Hepatocyte (in vitro differentiated cells): ENCODE data around the gene GGA2. TPM values are rescaled to one million over a fixed set of nuclear protein-coding genes. Genes with fewer than 3 reads are reported as not detected.

ENCODE experiments used
- DNase-seq: peaks from one replicate; pipeline ENCODE4 v3.0.0-alpha.2; 2016; ENCODE audit warnings: low spot score
- H2AFZ ChIP-seq: fragments of 200-600 bp; sonication (generic); 2 replicates; pipeline ENCODE4 v1.6.0; 2016; ENCODE audit warnings: antibody characterized with exemption, mild to moderate bottlenecking
- H3K27ac ChIP-seq: fragments of 200-600 bp; sonication (generic); 2 replicates; pipeline ENCODE4 v1.5.1; 2016; ENCODE audit warnings: mild to moderate bottlenecking
- H3K27me3 ChIP-seq: fragments of 200-600 bp; sonication (generic); 2 replicates; pipeline ENCODE4 v1.6.1; 2016
- H3K36me3 ChIP-seq: fragments of 200-600 bp; sonication (generic); replicated peaks from 2 replicates; pipeline ENCODE4 v1.5.1; 2016; ENCODE audit warnings: low read depth; ENCODE audit not compliant: insufficient read depth
- H3K4me1 ChIP-seq: fragments of 200-600 bp; sonication (generic); 2 replicates; pipeline ENCODE4 v1.5.1; 2016; ENCODE audit warnings: mild to moderate bottlenecking, moderate library complexity; ENCODE audit not compliant: insufficient read depth
- H3K4me2 ChIP-seq: fragments of 200-600 bp; sonication (generic); 2 replicates; pipeline ENCODE4 v1.6.0; 2016
- H3K4me3 ChIP-seq: fragments of 200-600 bp; sonication (generic); 2 replicates; pipeline ENCODE4 v1.5.1; 2016; ENCODE audit warnings: mild to moderate bottlenecking
- H3K79me2 ChIP-seq: fragments of 200-600 bp; sonication (generic); 2 replicates; pipeline ENCODE4 v1.6.0; 2017; ENCODE audit warnings: mild to moderate bottlenecking
- H3K9me2 ChIP-seq: fragments of 200-600 bp; sonication (generic); replicated peaks from 2 replicates; pipeline ENCODE4 v1.6.0; 2017; ENCODE audit warnings: mild to moderate bottlenecking; ENCODE audit not compliant: insufficient read depth
- H3K9me3 ChIP-seq: fragments of 200-600 bp; sonication (generic); 2 replicates; pipeline ENCODE4 v1.5.1; 2016; ENCODE audit warnings: low read depth, mild to moderate bottlenecking
- H4K20me1 ChIP-seq: fragments of 200-600 bp; sonication (generic); 2 replicates; pipeline ENCODE4 v1.6.0; 2016; ENCODE audit warnings: mild to moderate bottlenecking; ENCODE audit not compliant: insufficient read depth, poor library complexity, severe bottlenecking
- EZH2 ChIP-seq: fragments of 200-600 bp; sonication (generic); IDR thresholded peaks from 2 replicates; pipeline ENCODE4 v1.6.1; 2016; ENCODE audit warnings: antibody characterized with exemption, mild to moderate bottlenecking, borderline replicate concordance
- EZH2phosphoT487 ChIP-seq: fragments of 200-600 bp; sonication (generic); IDR thresholded peaks from one replicate; pipeline ENCODE4 v1.6.1; 2018; ENCODE audit warnings: antibody characterized with exemption, mild to moderate bottlenecking, low read depth, moderate library complexity; ENCODE audit not compliant: unreplicated experiment, severe bottlenecking
- WGBS: methylation state at CpG from one replicate; pipeline ENCODE4 v1.1.6; 2016; ENCODE audit warnings: low lambda C conversion rate; ENCODE audit errors: missing lambda C conversion rate; 5-methylcytosine and 5-hydroxymethylcytosine counted together
- polyA plus RNA-seq: library from polyadenylated mRNA; unstranded; fragments of >200 nt; fragmentation: Nextera tagmentation; extraction: Ambion mirVana; gene quantifications from 2 replicates; pipeline ENCODE4 v1.2.1, GENCODE V29; 2016
- total RNA-seq: library from RNA; depleted of rRNA; stranded (reverse); fragments of >200 nt; gene quantifications from 2 replicates; pipeline ENCODE4 v1.2.3, GENCODE V29; 2014
- TF ChIP-seq, protein P1 (sequence below): fragments of 200-600 bp; sonication (generic); IDR thresholded peaks from 2 replicates; pipeline ENCODE4 v1.5.1; 2016; ENCODE audit warnings: antibody characterized with exemption, mild to moderate bottlenecking; ENCODE audit not compliant: poor library complexity

The GGA2 gene
- total and polyA plus RNA-seq, 2 experiments from 2014 or later = 42.4 to 73.1 TPM

DNA sequence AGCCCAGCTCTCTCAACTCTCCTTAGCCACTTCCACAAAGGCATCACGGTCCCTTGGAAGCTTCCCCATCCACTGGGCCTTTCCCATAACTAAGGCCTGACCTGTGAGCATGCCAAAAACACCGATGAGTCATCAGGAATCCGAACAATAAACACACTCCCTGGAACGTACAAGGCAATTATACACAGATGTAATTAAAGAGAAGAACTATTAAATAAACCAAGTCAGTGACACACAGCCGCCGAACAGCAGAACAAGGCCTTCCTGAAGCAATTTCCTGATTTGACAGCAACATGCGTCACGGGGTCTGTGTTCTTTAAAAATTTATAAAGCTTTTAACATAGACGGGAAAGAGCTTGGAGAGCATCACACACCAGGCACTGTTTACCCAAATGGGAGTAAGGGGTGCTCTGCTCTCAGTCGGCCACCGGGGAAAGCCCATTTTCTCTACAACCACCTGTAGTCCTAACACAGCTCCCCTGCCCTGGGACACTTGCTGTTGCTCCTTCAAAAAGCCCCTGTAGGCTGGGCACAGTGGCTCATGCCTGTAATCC is 86.7 kb downstream of the GGA2 start:
- Histone ChIP-seq H3K79me2 (no peaks in the 10 kb centered on the region), H3K4me3 (no peak overlapping the region), H3K27me3 (no peaks in the 10 kb centered on the region), H3K27ac (peak overlapping the region; percentile 37), H3K36me3 (no peaks in the 10 kb centered on the region), H3K4me1 (peaks cover 4% of the 10 kb centered on the region), H3K9me2 (no peaks in the 10 kb centered on the region), H2AFZ (no peak overlapping the region), H3K9me3 (no peaks in the 10 kb centered on the region), H4K20me1 (no peaks in the 10 kb centered on the region), H3K4me2 (no peak overlapping the region)
- peak; percentile 39 for DNase-seq
- WGBS = 51% methylated on average over 11 of the region's 11 CpGs
- TF ChIP-seq, protein P1, sequence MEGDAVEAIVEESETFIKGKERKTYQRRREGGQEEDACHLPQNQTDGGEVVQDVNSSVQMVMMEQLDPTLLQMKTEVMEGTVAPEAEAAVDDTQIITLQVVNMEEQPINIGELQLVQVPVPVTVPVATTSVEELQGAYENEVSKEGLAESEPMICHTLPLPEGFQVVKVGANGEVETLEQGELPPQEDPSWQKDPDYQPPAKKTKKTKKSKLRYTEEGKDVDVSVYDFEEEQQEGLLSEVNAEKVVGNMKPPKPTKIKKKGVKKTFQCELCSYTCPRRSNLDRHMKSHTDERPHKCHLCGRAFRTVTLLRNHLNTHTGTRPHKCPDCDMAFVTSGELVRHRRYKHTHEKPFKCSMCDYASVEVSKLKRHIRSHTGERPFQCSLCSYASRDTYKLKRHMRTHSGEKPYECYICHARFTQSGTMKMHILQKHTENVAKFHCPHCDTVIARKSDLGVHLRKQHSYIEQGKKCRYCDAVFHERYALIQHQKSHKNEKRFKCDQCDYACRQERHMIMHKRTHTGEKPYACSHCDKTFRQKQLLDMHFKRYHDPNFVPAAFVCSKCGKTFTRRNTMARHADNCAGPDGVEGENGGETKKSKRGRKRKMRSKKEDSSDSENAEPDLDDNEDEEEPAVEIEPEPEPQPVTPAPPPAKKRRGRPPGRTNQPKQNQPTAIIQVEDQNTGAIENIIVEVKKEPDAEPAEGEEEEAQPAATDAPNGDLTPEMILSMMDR = no peak
- no peak for TF ChIP-seq EZH2phosphoT487
- TF ChIP-seq EZH2 = no peak

DNA sequence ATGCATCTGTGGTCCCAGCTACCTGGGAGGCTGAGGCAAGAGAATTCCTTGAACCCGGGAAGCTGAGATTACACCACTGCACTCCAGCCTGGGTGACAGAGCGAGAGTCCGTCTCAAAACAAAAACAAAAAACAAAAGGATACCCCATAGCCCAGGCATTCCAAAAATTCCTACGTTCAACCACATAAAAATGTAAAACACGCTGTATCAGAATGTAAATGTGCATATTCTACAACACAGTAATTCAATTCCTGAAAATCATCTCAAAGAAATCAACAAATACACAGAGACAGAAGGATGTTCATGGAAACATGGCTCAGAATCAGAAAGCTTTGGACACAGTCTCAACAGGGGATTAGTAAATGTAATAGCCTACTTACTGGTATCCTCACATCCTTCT is 90.3 kb downstream of the GGA2 start:
- Histone ChIP-seq H2AFZ (no peak overlapping the region), H3K36me3 (no peaks in the 10 kb centered on the region), H3K4me3 (no peak overlapping the region), H3K4me1 (peaks cover 4% of the 10 kb centered on the region), H3K27me3 (no peaks in the 10 kb centered on the region), H3K9me2 (no peaks in the 10 kb centered on the region), H3K4me2 (no peak overlapping the region), H3K27ac (no peak overlapping the region), H3K9me3 (no peaks in the 10 kb centered on the region), H4K20me1 (no peaks in the 10 kb centered on the region), H3K79me2 (no peaks in the 10 kb centered on the region)
- DNase-seq = no peak
- TF ChIP-seq, protein P1 = no peak
- TF ChIP-seq EZH2phosphoT487 (no peak), EZH2 (no peak)
- WGBS = 98% methylated on average over 5 of the region's 5 CpGs

DNA sequence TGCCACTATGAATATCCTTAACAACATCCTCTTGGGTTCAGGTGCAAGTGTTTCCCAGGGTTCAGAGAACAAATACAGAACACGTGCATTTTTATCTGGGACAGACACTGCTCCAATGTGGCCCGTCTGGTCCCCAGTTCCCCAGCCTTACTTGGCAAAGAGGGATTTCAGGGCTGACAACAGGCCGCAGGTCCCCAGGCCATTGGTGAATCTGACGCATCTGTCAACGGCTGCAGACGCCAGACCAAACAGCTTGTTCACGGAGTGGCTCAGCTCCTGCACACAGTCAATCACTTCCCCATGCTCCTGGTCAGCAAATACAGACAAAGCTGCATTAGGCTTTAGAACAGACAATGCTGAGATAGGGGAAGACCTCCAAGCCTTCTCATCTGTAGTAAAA is 93.5 kb downstream of the GGA2 start:
- Histone ChIP-seq H2AFZ (no peak overlapping the region), H3K36me3 (no peaks in the 10 kb centered on the region), H4K20me1 (no peaks in the 10 kb centered on the region), H3K79me2 (no peaks in the 10 kb centered on the region), H3K4me2 (no peak overlapping the region), H3K4me1 (no peaks in the 10 kb centered on the region), H3K27ac (no peak overlapping the region), H3K27me3 (no peaks in the 10 kb centered on the region), H3K9me3 (no peaks in the 10 kb centered on the region), H3K9me2 (no peaks in the 10 kb centered on the region), H3K4me3 (no peak overlapping the region)
- WGBS = 84% methylated on average over 7 of the region's 7 CpGs
- TF ChIP-seq EZH2 = no peak
- TF ChIP-seq, protein P1 = no peak
- TF ChIP-seq EZH2phosphoT487 = no peak
- DNase-seq = no peak

- no peak for DNase-seq
- Histone ChIP-seq H3K9me2 (no peaks in the 10 kb centered on the region), H3K9me3 (no peaks in the 10 kb centered on the region), H3K4me2 (no peak overlapping the region), H3K4me1 (no peaks in the 10 kb centered on the region), H3K27me3 (no peaks in the 10 kb centered on the region), H4K20me1 (no peaks in the 10 kb centered on the region), H3K79me2 (no peaks in the 10 kb centered on the region), H3K27ac (no peak overlapping the region), H2AFZ (no peak overlapping the region), H3K4me3 (no peak overlapping the region), H3K36me3 (no peaks in the 10 kb centered on the region)
- 97% methylated on average over 6 of the region's 6 CpGs for WGBS
- no peak for TF ChIP-seq EZH2
- TF ChIP-seq, protein P1 = no peak
- TF ChIP-seq EZH2phosphoT487 = no peak
Observed at GRCh38 chr16:23414731-23415130, 95.6 kb downstream of the GGA2 start.
